Measurements from ENCODE around the gene WIF1. TPM values are rescaled to one million over a fixed set of nuclear protein-coding genes. Genes with fewer than 3 reads are reported as not detected.

The WIF1 gene
- total and polyA plus RNA-seq, 2 of the 4 experiments (the other 2 are of a cell fraction) = not detected

DNA sequence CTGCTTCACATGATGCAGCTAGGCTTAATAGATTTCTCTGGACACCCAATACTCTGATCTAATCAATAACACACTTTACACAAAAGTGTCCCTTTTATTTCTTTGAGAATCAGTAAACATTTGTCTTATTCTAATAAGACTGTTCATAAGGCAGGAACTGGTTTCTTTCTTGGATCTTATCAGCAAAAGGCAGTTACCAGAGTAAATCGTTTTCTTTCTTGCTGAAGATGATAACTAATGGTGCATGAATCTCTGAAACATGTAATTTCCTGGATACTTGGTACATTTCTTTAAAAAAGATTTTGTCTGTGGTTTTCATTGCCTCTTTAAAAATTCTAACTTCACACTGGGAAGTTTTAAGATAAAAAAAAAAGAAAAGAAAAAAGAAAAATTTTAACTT, 39.6 kb downstream of the WIF1 start:
- intact Hi-C loops (cut with micrococcal nuclease) (no loop called here), dilution Hi-C loops (cut with HindIII; ENCODE audit: low sequenced_read_pairs, unreplicated experiment) (no loop called here), in situ Hi-C loops (cut with MboI; ENCODE audit: low sequenced_read_pairs) (no loop called here)
- Histone ChIP-seq H2AK9ac (replicated peaks; ENCODE audit: low read depth, low read length, poor library complexity) (no peak overlapping the region), H3K9ac (ENCODE audit: low read depth, low read length) (no peak overlapping the region), H3K14ac (replicated peaks; ENCODE audit: low read depth, low read length) (no peak overlapping the region), H2BK120ac (ENCODE audit: low read depth, low read length) (no peak overlapping the region), H3K9me3 (ENCODE audit: control insufficient read depth, insufficient read depth, low read length) (no peaks in the 10 kb centered on the region), H2BK20ac (ENCODE audit: low read depth, low read length) (no peak overlapping the region), H2AFZ (replicated peaks; ENCODE audit: low read length, poor library complexity) (no peak overlapping the region), H3K79me1 (ENCODE audit: low read depth in 1 of 2, low read length in 2 of 2) (no peaks in the 10 kb centered on the region), H3K36me3 (ENCODE audit: control insufficient read depth, insufficient read depth, low read length) (no peaks in the 10 kb centered on the region), H3K4ac (ENCODE audit: low read depth, low read length) (no peak overlapping the region), H4K8ac (ENCODE audit: low read depth in 2 of 2, low read length in 2 of 2) (no peak overlapping the region), H3K23ac (ENCODE audit: low read depth, low read length) (no peak overlapping the region), H2AK5ac (ENCODE audit: low read depth, low read length) (no peak overlapping the region), H3K4me3 (ENCODE audit: insufficient read depth, low read depth, low read length) (no peak overlapping the region), H3K56ac (ENCODE audit: extremely low read depth, insufficient read depth, low read length) (no peak overlapping the region), H3K27ac (ENCODE audit: insufficient read depth, low read length) (no peak overlapping the region), H2BK15ac (ENCODE audit: low read depth, low read length) (no peak overlapping the region), H3K27me3 (ENCODE audit: control insufficient read depth, insufficient read depth, low read length) (peaks cover 4% of the 10 kb centered on the region; the same call in 1 of the 2 replicates), H4K91ac (ENCODE audit: insufficient read depth, low read depth, low read length) (no peak overlapping the region), H4K20me1 (ENCODE audit: insufficient read depth, low read length) (no peaks in the 10 kb centered on the region), H3K18ac (ENCODE audit: low read depth, low read length) (no peak overlapping the region), H2BK5ac (ENCODE audit: low read depth, low read length, poor library complexity, severe bottlenecking) (no peak overlapping the region), H4K5ac (ENCODE audit: low read depth, low read length) (no peak overlapping the region), H3K9me1 (ENCODE audit: insufficient read depth, low read length) (no peaks in the 10 kb centered on the region), H3K4me2 (ENCODE audit: low read depth, low read length) (no peak overlapping the region), H3K4me1 (ENCODE audit: control insufficient read depth, insufficient read depth, low read length) (no peaks in the 10 kb centered on the region)
- ATAC-seq (ENCODE audit: low read depth) = no peak
- no TSS peak for BruUV-seq (replicated peaks)
- no peak for DNase-seq
- TF ChIP-seq RAD21 (IDR thresholded peaks at IDR 0.05; ENCODE audit: low read length) (no peak), POLR2A (IDR thresholded peaks at IDR 0.05; ENCODE audit: low read depth, low read length) (no peak), FOS (IDR thresholded peaks at IDR 0.05; ENCODE audit: low read depth, low read length) (no peak), NFE2L2 (IDR thresholded peaks at IDR 0.05; ENCODE audit: low read depth, low read length) (no peak), MXI1 (IDR thresholded peaks at IDR 0.05; ENCODE audit: borderline replicate concordance, low read depth, low read length) (no peak), RCOR1 (IDR thresholded peaks at IDR 0.05; ENCODE audit: insufficient replicate concordance, low read length) (no peak), RFX5 (IDR thresholded peaks at IDR 0.05; ENCODE audit: low read depth, low read length) (no peak), MAFK (IDR thresholded peaks at IDR 0.05; ENCODE audit: low read depth, low read length) (no peak), CHD1 (IDR thresholded peaks at IDR 0.05; ENCODE audit: low read depth, low read length) (no peak)
- TF ChIP-seq, protein P1, sequence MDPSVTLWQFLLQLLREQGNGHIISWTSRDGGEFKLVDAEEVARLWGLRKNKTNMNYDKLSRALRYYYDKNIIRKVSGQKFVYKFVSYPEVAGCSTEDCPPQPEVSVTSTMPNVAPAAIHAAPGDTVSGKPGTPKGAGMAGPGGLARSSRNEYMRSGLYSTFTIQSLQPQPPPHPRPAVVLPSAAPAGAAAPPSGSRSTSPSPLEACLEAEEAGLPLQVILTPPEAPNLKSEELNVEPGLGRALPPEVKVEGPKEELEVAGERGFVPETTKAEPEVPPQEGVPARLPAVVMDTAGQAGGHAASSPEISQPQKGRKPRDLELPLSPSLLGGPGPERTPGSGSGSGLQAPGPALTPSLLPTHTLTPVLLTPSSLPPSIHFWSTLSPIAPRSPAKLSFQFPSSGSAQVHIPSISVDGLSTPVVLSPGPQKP (IDR thresholded peaks at IDR 0.05; ENCODE audit: borderline replicate concordance, low read depth, low read length) = no peak
- TF ChIP-seq, protein P2, sequence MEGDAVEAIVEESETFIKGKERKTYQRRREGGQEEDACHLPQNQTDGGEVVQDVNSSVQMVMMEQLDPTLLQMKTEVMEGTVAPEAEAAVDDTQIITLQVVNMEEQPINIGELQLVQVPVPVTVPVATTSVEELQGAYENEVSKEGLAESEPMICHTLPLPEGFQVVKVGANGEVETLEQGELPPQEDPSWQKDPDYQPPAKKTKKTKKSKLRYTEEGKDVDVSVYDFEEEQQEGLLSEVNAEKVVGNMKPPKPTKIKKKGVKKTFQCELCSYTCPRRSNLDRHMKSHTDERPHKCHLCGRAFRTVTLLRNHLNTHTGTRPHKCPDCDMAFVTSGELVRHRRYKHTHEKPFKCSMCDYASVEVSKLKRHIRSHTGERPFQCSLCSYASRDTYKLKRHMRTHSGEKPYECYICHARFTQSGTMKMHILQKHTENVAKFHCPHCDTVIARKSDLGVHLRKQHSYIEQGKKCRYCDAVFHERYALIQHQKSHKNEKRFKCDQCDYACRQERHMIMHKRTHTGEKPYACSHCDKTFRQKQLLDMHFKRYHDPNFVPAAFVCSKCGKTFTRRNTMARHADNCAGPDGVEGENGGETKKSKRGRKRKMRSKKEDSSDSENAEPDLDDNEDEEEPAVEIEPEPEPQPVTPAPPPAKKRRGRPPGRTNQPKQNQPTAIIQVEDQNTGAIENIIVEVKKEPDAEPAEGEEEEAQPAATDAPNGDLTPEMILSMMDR (conservative IDR thresholded peaks at IDR 0.05; ENCODE audit: low read depth, low read length) = no peak
- TF ChIP-seq, protein P3, sequence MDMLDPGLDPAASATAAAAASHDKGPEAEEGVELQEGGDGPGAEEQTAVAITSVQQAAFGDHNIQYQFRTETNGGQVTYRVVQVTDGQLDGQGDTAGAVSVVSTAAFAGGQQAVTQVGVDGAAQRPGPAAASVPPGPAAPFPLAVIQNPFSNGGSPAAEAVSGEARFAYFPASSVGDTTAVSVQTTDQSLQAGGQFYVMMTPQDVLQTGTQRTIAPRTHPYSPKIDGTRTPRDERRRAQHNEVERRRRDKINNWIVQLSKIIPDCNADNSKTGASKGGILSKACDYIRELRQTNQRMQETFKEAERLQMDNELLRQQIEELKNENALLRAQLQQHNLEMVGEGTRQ (IDR thresholded peaks at IDR 0.05; ENCODE audit: low read depth, low read length) = no peak
- no CpG with 5 or more reads among the region's 1 CpG for WGBS, 2 experiments (ENCODE audit: extremely low coverage in 2 of 2, insufficient read length in 1 of 2)
- ChIA-PET CTCF (no interaction called here), POLR2A (ENCODE audit: unreplicated experiment) (no interaction called here)

Data from IMR-90 (cell line).